RCC 7860 (cell line): ENCODE data around the gene DCUN1D4.

Experiments
- DNase-seq: peaks from one replicate; pipeline ENCODE4 v3.0.0-alpha.2; 2015; ENCODE audit warnings: low spot score
- FAIRE-seq: peaks from 2 replicates; lab custom pipeline; 2012; peaks lifted over from hg19 to GRCh38; lab: Jason Lieb, UNC

DCUN1D4 gene

DNA sequence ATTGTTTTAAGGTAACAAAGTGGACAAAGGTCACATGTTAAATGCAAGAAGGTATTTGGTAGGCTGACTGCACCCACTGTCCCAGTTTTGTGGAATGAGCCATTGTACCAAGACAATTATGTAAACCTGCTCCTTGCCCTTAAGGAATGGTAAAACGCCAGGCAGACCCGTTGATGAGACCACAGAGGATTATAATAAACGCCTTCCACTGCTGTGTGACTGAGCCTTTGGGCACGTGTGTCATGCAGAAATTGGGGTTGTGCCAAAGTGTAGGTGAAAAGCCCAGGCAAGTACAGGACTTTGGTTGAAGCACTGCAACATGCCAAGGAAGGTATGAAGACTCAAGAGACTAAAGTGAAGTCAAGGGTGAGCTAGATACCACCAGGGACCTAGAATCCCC lies 117.5 kb downstream of the DCUN1D4 start:
- no peak for FAIRE-seq
- no peak for DNase-seq

DNA sequence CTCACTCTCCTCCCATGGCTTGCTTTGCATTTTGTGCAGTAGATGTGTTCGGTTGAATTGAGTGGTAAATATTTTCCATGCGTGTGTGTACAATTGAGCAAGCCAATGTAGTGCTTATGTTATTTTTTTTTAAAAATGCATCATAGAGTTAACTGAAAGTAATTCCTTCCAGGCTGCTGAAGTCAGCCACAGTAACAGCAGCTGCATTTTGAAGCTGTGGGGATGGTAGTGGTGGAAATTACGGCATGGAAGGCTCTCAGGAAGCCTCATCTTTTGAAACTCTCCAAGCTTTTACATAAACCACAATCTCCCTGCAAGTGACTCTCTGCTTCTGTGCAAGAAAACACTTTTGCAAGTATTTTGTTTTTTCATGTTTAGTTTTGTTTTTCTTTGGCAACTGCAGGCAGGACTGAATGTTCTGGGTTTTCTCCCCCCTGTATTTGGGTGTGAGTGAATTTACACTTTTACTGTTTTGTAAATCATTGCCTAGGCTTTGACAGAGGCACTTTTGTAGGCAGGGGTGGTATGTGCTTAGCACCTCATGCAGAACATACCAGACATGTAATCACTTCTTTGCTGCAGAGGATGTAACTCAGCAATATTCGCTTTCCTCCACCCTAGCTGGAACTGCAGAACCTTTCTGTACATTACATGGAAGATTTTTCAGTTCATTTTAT lies 121.0 kb downstream of the DCUN1D4 start:
- FAIRE-seq = no peak

DNA sequence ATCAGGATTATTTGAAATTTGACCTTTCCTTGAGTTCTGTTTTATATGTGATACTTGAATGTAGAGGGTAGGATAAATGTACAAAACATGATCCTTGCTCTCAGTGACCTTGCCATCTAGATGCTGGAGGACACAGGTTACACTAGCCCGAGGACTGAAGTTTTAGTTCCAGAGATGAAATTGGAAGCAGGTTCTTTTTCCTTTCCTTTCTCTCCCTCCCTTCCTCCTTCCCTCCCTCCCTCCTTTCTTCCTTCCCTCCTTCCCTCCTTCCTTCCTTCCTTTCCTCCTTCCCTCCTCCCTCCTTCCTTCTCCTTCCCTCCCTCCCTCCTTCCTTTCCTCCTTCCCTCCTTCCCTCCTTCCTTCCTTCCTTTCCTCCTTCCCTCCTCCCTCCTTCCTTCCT lies 122.9 kb downstream of the DCUN1D4 start:
- FAIRE-seq (no peak), DNase-seq (no peak)

More for the DNA sequence above, 121.0 kb downstream of the DCUN1D4 start:
- DNase-seq = no peak
